Measurements from ENCODE around the gene RPS6KA2.

- TF ChIP-seq CTCF (IDR thresholded peaks at IDR 0.05) (no peak), POLR2A (IDR thresholded peaks at IDR 0.05) (no peak)
These were observed 54.4 kb downstream of the RPS6KA2 start for GRCh38 chr6:166572370-166573261.

All from testis (tissue), 2 donors.